ENCODE results near the gene HRH2.
"Not testable (repeated sequence)": the region's sequence is repeated elsewhere in the genome, so short reads cannot be mapped to it uniquely, and the experiment has no call there.

The HRH2 gene

DNA sequence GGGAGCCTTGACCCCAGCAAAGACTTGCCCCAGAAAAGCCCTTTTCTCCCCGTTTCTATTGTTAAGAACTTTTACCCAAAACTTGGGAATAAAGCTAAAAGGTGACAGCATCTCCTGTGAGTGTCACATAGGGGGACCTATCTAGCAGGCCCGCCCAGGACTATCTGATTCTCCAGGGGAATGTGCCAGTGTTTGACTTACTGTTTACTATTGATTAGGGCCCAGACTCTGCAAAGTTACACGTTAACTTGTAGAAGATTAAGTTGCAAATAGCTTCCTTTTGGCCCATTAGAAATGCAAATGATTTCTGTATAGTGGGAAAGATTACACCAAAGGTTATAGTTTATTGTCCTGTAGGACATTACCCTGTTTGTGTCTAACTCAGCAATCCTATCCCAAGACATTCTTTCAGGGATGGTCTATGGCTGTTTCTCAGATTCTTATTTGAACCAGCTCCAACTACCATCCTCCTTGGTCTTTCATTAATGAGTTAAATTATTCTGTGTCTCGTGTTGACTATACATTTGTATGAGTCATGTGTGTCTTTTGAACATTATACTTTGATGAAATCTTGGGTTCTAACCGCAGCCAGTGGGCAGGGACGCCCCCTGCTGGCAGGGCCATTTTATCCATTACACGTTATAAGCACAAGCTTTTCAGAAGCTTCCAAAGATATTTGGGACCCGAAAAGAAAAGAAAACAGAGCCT, 60.7 kb downstream of the HRH2 start:
- no peak for DNase-seq

DNA sequence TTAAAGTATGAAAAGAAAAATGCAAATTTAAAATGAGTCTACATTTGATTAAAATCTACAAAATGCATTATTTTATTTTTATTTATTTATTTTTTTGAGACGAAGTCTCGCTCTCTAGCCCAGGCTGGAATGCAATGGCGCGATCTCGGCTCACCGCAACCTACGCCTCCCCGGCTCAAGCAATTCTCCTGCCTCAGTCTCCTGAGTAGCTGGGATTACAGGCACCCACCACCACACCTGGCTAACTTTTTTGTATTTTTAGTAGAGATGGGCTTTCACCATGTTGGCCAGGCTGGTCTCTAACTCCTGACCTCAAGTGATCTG, 61.2 kb downstream of the HRH2 start:
- DNase-seq, result not testable (repeated sequence)

DNA sequence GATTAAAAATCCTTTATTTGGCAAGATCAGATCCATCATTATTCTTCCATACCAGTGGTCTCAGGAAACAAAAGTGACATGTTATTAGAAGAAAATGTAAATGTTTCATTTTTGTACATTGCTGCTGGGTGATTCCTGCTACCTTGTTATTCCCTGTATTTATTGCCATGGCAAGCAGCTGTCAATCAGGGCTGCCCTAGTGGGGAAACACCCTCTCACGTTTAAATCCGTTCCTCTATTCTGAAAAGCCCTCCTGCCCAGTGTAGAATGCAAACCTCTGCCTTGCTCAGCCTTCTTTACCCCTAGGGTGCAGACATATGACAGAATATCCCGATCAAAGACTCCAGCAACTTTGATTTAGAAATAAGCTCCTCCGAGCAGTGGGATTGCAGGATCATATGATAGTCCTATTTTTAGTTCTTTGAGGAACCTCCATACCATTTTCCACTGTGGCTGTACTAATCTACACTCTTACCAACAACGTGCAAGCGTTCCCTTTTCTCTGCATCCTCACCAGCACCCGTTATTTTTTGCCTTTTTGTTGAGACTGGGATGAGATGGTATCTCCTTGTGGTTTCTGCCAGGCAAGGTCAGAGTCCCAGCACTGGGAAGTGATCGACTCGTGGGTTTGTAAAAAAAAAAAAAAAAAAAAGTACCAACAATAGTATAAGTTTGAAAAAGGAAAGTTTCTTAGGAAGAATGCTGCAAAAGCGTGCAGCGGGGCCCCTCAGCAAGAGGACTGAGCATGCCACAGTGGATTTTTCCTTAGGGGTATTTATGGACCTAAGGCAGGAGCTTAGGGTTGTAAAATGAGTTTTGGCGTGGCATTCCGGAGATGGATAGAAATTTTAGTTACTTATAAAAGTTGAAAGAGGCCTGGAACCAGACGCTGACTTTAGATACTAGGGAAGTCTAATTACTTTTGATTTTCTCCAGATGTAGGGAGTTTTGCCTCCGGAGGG, 66.7 kb downstream of the HRH2 start:
- no peak for DNase-seq

DNA sequence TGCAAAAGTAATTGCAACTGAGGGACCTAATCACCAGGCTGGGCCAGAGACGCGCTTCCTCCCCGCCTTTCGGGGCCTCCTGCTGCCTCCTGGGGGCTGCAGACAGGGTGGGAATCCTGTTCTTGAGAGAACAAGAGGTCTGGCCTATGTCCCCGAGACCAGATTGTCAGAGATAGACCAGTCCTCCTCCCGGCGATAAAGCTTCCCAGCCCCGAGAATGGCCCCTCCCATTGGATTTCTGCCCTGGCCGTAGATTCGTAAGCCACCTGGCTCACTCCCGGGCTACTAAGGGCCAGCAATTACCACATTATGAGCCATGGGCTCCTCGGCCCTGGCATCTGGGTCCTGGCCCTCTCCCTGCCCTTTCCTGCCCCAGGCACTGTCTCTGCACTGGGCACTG, 70.4 kb downstream of the HRH2 start:
- no peak for DNase-seq

DNA sequence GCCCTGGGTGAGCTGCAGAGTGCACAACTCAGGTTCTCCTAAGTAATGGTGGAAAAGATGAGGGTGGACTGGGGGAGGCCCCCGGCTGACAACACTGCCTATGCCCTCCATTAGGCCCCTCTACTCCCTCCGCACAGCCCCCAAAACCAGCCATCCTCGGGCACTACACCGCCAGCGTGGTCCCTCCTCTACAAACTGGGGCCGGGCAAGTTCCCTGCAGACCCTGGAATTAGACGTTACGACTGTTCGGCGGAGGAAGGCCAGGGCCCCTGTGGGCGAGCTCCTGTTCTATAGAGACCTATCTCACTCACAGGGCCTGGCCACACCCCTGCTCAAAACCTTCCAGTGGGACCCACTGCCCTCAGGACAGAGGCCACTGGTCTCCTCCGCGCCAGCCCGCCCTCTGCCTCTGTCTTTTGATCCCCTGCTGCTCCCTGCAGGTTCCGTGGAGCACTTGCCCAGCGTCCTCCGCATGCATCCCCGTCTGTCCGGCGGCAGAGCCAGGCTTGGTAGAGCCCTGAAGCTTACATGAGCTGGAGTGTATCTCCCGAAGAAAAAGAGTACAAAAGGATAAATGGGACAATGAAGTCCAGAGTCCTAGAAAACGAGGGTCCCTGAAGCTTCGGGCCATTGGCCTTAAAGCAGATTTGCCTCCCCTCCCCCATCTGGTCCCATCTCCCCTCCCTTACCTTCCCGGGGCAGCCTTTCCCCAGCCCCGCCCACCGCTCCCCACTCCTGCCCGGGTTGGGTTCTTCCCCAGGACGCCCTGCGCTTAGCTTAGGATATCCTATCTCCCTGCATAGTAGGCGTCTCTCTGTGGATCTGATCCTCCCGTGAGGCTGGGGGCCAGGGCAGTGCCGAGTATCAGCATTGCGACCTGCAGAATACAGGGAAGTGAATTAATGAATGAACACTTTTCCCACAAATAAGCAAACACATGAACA, 71.3 kb downstream of the HRH2 start:
- DNase-seq, result no peak

DNA sequence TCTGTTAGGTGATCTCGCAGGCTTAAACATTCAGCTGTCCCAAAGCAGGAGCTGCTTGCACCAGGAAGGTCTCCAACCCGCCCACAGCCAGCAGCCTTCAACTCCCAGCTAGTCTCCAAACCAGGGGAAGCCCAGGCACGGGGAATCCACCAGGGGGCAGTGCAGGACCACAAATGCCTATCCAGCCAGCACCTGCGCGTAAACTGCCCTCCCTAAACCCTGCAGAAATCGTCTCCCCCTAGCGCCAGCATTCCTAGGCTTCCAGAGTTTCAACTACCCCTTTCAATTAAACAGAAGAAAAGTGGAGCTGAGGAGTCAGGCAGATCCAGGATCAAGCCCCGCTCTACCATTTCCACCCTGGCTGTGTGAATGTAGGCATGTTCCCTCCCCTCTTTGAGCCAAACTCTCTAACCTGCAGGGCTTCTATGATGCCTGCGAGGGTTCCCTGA, 72.0 kb downstream of the HRH2 start:
- DNase-seq, result no peak

DNA sequence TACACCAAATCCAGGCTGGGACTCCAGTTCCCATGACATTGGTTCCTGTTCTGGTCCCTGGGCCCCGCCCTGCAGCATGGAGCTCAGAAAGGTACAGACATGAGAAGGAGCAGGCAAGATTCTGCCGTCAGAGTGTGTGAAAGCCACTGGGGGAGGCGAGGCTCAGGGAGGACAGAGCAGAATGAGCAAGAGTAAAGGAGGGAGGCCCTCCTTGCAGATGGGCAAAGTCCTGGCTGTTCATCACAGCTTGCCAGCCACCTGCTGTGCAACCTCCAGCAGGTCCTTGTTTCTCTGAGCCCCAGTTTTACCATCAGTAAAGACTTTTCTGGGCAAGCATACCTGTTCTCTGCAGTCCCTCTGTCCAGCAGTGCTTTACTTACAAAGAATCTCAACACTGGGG, 73.3 kb downstream of the HRH2 start:
- no peak for DNase-seq

DNA sequence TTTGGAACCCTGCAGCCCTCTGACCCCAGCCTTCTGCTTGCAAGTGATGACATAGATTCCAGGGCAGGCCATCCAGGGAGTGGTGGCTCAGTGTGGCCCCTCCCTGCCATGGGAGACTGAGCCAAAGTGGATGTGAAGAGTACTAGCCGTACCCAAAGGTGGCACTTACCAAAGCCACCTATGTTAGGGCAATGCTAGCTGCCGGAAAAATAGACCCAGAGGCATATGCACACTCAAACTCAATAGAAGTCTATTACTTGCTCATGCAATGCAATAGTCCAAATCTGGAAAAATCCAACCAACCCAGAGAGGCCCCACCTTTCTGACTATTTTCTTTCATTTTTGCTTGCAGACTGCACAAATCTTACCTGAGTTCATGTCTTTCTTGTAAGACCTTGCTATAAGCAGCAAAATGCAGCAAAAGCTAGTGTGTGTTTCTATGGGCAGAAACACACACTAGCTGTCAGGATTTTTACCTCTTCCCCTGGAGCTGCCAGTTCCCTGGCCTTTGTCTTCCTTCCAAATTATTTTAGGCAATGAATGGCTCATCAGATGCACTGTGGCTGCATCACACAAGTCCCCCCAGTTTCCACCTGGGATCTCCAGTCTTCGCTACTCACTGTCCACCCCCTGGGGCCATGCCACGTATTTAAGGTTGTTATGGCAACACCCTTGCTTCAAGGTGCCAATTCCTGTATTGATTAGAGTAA, 74.0 kb downstream of the HRH2 start:
- no peak for DNase-seq

DNA sequence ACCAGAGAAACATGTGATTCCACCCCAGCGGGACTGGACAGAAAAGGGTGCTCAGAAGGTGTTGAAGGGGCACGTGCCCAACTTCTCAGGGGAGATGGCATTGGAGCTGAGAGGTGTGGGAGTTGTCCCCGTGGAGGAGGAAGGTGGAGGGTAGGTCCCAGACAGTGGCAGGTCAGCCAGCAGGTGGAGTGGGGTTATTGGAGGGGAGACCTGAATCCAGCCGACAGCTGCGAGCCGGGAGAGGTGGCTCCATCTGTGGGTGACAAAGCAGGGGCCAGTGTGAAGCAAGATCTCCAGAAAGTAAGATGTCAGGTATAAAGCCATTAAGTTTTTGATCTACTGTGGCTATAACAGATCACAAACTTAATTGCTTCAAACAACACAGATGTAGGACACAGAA, 75.1 kb downstream of the HRH2 start:
- DNase-seq, result no peak

DNA sequence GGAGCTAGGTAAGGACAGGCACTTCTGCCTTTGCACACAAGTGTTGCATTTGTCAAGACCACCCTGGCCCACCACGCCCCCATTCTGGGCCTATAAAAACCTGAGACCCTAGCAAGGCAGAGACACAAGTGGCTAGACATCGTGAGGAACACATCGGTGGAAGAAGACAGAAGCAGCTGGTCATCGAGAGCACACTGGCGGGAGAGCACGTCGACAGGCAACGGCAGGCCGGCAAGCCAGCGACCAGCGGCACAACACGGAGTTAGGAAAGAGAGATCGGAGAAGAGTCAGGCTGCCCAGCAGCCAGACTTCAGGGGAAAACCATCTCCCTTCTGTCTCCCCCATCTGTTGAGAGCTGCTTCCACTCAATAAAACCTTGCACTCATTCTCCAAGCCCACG, 76.1 kb downstream of the HRH2 start:
- DNase-seq, result no peak

DNA sequence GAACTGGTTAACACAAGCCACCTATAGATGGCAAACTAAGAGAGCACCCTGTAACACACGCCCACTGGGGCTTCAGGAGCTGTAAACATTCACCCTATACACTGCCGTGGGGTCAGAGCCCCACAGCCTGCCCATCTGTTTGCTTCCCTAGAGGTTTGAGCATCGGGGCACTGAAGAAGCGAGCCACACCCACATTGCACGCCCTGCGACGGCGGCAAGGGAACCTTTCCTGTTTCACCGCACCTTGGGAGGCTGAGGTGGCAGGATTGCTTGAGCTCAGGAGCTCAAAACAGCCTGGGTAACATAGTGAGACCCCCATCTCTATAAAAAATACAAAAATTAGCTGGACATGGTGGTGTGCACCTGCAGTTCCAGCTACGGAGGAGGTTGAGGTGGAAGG, 76.6 kb downstream of the HRH2 start:
- no peak for DNase-seq

DNA sequence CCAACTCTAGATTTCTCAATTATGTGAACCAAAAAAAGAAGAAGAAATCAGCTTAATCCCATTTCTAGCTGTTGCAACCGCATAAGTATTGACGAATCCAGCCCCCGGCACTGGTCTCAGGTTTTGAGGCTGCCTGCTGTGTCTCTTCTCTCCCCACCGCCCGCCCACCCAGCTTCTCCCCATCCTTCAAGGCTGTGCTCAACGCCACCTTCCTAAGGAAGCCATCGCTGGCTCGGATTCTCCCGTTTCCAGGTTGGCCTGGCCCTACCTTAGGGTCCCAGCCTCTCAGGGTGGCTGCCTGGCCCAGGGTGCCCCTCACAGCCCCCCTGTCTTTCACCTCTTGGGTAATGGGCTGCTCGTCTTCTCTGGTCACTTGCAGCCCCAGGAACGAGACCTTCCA, 77.8 kb downstream of the HRH2 start:
- no peak for DNase-seq

DNA sequence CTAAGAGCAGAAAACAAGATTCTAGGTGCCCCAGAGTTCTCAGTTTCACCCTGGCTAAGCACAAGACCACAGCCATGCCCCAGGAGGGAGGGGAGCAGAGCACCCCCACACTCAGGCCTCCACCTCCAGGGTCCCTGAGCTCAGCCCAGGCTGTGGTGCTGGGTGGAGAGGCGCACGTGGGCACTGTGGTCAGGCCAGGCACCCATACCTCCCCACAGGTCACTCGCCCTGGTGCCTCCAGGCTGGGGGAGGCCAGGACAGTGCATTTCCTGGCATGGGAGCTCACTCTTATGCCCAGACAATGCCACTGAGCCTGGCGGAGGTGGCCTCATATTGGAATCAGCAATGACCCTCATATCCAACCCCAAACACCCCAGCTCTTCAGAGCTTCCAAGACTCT, 78.8 kb downstream of the HRH2 start:
- DNase-seq, result no peak

DNA sequence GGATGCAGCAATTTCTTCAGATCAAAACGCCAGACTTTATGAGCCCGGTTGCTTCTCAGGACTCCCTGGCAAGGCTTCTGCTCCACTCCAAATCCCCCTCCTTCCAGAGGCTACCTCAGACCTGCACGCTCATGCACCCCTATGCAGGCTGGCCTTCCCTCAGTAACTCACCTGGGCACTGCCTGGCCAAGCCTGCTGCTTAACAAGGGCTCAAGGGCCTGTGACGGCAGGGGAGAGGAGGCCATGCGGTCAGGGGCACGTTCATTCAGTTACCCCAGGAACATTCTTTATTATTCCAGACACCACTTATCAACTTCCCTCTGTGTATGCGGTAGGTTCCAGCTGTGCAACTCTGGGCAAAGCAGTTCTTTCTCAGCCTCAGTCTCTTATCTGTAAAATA, 79.6 kb downstream of the HRH2 start:
- DNase-seq, result no peak

DNA sequence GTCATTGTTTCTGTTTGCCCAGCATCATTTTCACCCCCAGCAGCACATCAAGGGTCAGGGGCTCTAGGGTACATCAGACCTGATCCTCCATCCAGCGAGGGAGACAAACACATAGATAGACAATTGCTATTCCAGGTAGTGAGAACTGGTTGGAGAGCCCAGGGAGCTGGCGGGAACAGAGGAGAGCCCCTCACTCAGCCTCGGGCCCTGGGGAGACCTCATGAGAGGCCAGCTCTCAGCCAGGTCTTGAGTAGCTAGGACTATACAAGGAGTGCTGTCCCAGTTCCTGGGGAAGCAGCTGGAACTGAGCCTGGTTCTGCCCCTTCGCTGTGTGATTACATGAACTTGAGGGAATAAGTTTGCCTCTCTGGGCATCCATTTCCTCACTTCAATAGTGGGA, 80.3 kb downstream of the HRH2 start:
- no peak for DNase-seq

DNA sequence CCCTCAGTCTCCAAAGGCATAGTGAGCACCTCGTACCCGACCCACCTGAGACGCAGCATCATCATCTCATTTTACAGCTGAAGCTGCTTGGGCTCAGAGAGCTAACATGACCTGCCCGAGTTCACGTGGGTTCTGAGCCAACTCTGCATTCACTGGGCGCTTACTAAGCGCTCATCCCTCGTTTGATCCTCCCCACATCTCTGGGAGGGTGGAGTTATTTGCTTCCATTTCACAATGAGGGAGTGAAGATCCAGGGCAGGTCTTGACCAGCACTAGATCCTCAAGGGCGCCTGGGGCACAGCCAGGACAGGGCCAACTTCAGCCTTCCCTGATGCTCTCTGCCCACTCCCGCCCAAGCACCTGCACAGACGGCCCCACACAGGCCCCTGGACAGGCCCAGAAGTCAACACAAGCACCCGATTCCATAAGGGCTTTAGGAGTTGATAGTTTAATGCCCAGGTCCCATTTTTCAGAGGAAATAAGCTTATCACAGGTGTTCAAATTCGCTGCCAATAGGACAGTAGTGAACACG, 80.8 kb downstream of the HRH2 start:
- DNase-seq, result no peak

DNA sequence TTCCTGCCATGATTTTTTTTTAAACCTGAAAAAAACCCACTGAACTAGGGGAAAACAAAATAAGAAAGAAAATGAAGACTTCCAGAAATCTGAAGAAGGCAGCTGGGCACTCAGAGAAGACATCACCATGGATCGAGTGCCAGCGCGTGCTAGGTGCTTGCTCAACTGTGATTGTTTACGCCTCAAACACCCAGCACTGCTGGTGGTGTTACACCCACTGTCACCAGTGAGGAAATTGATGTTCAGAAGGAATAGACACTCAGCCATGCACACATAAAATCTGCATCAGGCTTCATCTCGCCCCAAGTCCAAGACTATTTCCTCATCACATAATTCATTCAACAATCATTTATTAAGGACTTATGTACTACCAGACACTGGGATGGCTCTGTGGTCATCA, 82.1 kb downstream of the HRH2 start:
- no peak for DNase-seq

DNA sequence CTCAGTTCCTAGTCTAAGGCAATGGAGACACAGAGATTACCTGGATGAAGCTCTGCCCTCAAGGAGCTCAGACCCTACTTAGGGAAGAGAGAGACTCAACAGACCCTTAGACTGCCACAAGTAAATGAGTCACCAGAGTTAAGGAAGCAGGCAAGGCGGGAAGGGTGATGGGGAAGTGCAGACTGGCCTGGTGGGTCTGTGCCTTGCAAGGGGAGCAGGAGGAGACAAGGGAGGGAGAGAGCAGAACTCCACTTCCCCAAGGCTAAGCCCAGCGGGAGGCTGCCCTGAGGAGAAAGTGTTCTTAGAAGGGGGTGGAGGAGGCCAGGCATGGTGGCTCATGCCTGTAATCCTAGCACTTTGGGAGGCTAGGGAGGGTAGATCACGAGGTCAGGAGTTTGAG, 83.7 kb downstream of the HRH2 start:
- DNase-seq, result no peak

DNA sequence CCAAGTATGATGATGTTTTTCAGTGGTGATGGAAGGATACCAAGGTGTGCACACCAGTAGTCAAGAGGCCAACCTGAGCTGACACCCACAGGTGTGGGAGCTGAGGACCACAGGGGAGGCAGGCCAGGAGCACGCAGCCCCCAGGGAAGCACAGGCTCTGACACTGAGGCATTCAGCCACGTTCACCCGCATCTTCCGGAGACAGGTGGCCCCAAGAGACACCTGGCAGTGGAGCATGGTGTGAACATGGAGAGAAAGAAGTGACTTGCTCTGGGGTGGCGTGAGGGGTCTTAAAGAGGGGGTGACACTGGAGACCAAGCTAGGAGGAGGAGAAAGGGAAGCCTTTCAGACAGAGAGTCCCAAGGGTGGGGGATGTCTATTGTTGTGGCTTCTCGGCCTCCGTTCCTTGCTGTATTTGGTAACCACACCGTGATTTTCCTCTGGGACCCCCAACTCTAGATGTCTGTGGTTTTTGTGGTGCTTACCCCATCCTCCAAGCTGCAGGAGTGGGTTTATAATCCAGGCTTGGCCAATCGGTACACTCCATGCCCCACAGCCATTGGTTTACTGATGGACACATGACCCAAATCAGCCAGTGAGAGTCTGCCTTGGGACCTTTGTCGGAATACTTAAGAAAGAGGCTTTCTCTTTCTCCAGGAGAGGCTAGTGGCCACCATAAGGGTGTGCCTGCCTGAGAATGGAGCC, 84.6 kb downstream of the HRH2 start:
- DNase-seq, result no peak

DNA sequence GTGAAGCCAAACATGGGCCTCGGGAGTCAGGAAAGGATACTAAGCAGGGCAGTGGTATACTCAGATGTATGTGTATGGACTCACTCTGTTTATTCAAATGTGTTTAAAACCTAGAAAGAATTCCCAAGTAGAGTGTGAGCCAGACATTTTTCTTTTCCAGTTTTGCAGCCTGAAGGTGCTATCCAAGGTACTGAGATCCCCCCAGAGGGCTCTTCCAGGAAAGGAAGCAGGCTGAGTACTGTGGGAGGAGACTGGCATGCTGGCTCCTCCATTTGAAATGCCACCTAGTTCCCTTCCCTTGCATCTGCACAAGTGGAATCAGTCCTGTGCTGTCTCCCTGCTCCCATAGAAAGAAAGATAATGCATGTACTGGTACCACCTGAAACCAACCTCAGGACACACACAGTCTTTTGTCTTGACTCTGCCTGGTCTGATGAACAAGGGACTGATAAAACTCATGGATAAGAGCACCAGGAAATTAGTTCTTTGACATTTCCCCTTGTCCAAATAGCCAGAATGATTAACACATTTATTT, 85.9 kb downstream of the HRH2 start:
- DNase-seq, result no peak

DNA sequence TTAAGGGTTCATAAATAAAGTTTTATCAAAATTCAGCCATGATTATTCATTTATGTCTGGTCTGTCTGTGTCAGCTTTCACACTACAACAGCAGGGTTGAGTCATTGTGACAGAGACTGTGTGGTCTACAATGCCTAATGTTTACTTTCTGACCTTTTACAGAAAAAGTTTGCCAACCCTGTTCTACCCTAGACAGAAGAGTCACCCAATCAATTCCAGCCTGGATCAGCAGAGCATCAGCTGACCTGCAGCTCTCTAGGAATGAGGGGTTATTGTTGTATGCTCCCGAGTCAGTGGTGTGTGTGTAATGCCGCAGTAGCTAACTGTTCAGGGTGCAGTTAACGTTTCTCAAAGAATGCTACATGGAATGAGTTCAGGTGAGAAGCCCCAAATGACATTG, 87.3 kb downstream of the HRH2 start:
- no peak for DNase-seq
